ENCODE measurements around the gene PTGR3.

Gene PTGR3

DNA sequence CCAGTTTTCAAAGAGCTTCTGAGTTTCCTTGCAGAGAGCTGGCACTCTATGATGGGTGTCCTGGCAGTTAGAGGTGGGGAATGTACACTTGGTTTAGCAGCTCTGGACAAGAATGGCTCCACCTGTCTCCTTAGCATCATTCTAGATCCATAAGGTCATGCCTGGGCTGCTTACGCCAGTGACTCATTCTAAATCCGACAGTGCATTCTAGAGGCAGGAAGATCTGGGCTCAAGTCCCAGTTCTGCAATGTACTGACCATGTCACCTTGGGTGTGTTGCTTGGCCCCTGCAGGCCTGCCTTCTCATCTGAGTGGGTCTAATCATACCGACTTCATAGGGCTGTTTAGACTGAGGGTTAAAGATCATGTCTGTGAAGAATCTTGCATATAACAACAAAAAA lies 46.5 kb downstream of the PTGR3 start:
- Histone ChIP-seq H3K4me2 (ENCODE audit: insufficient read depth, low read length) (peak overlapping the region; percentile 94), H3K79me2 (ENCODE audit: insufficient read depth, low read length) (no peaks in the 10 kb centered on the region), H3K9ac (ENCODE audit: low read depth, low read length) (no peak overlapping the region), H3K4me1 (ENCODE audit: insufficient read depth, low read length) (peaks cover 17% of the 10 kb centered on the region), H4K20me1 (ENCODE audit: insufficient read depth, low read length) (no peaks in the 10 kb centered on the region), H3K4me3 (ENCODE audit: low read depth in 1 of 2, low read length in 2 of 2) (no peak overlapping the region), H2AFZ (ENCODE audit: low read depth, low read length) (peak overlapping the region; percentile 95; the same call in 1 of the 2 replicates), H3K27me3 (ENCODE audit: insufficient read depth, low read length, poor library complexity) (no peaks in the 10 kb centered on the region), H3K36me3 (ENCODE audit: insufficient read depth, low read length) (no peaks in the 10 kb centered on the region), H3K9me3 (ENCODE audit: insufficient read depth, low read length, severe bottlenecking) (no peaks in the 10 kb centered on the region), H3K27ac (ENCODE audit: low read length) (no peak overlapping the region)
- ATAC-seq (ENCODE audit: insufficient read depth, low read depth) (no peak), DNase-seq (no peak)
- TF ChIP-seq, protein P1, sequence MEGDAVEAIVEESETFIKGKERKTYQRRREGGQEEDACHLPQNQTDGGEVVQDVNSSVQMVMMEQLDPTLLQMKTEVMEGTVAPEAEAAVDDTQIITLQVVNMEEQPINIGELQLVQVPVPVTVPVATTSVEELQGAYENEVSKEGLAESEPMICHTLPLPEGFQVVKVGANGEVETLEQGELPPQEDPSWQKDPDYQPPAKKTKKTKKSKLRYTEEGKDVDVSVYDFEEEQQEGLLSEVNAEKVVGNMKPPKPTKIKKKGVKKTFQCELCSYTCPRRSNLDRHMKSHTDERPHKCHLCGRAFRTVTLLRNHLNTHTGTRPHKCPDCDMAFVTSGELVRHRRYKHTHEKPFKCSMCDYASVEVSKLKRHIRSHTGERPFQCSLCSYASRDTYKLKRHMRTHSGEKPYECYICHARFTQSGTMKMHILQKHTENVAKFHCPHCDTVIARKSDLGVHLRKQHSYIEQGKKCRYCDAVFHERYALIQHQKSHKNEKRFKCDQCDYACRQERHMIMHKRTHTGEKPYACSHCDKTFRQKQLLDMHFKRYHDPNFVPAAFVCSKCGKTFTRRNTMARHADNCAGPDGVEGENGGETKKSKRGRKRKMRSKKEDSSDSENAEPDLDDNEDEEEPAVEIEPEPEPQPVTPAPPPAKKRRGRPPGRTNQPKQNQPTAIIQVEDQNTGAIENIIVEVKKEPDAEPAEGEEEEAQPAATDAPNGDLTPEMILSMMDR (IDR thresholded peaks at IDR 0.05; ENCODE audit: borderline replicate concordance, extremely low read depth, low read length, poor library complexity, severe bottlenecking): no peak
- no peak for TF ChIP-seq EZH2 (IDR thresholded peaks at IDR 0.05; ENCODE audit: borderline replicate concordance, low read depth, low read length, severe bottlenecking)

DNA sequence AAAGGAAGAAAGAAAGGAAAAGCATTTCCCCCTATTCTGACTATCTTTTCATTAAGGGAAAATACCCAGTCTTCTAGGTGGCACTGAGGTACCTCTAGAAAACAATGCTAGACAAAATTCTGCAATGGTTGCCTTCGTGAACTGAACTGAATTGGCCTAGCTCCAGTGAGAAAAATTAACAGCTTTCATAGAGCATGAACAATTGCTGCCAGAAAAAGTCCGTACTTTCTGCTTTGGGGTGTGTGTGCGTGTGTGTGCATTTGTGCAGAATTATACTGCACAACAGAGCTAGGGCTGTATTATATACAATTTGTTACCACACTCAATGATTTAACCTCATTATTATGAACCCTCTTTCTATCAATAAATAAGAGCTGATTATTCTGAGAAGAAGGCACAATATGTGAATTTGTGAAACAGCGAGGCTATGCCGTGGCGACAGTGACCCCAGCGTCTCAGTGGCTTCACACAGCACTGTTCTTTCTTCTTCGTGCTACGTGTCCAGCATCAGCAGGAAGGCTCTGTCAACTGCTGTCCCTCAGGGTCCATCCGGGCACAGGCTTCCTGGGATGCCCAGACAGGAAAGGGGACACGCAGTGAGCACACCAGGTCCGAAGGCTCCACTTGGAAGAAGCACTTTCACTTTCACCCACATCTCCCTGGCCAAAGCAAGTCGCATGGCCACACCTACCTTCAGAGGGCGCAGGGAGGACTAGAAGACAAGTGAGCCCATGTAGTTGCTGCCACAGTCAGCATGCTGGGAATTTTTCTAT lies 47.5 kb downstream of the PTGR3 start:
- peak overlapping the region; percentile 56 for H3K27ac ChIP-seq (ENCODE audit: low read length)
- H3K9ac ChIP-seq (ENCODE audit: low read depth, low read length): peak overlapping the region; percentile 51
- H3K79me2 ChIP-seq (ENCODE audit: insufficient read depth, low read length): no peaks in the 10 kb centered on the region
- H3K36me3 ChIP-seq (ENCODE audit: insufficient read depth, low read length): no peaks in the 10 kb centered on the region
- TF ChIP-seq EZH2 (IDR thresholded peaks at IDR 0.05; ENCODE audit: borderline replicate concordance, low read depth, low read length, severe bottlenecking): no peak
- TF ChIP-seq, protein P1 (IDR thresholded peaks at IDR 0.05; ENCODE audit: borderline replicate concordance, extremely low read depth, low read length, poor library complexity, severe bottlenecking): peak; percentile 54
- DNase-seq: peak; percentile 63
- H3K4me2 ChIP-seq (ENCODE audit: insufficient read depth, low read length): peak overlapping the region; percentile 94
- H3K4me1 ChIP-seq (ENCODE audit: insufficient read depth, low read length): peaks cover 17% of the 10 kb centered on the region
- H3K4me3 ChIP-seq (ENCODE audit: low read depth in 1 of 2, low read length in 2 of 2): peak overlapping the region; percentile 26 to 88; a peak in 3 of 4 replicates
- H3K27me3 ChIP-seq (ENCODE audit: insufficient read depth, low read length, poor library complexity): no peaks in the 10 kb centered on the region
- peak overlapping the region; percentile 95 for H2AFZ ChIP-seq (ENCODE audit: low read depth, low read length)
- peak; percentile 91 for ATAC-seq (ENCODE audit: insufficient read depth, low read depth)
- no peaks in the 10 kb centered on the region for H3K9me3 ChIP-seq (ENCODE audit: insufficient read depth, low read length, severe bottlenecking)
- H4K20me1 ChIP-seq (ENCODE audit: insufficient read depth, low read length): no peaks in the 10 kb centered on the region

DNA sequence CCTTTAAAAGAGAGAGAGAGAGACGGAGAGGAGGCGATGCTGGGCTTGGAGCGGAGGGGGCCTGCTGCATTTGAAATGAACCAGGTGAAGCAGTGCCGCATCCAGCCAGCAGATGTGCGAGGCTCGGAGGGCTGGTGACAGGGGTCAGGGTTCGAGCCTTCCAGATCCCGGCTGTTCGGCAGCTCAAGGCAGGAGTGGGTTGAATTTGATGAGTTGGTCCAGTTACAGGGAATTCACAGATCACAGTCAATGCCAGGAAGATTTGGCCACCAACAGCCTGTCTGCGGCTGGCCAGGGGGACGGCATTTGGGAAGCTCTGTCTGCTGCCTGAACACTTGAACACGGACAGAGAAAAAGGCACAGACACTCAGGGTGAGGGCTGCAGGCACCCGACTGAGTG lies 48.6 kb downstream of the PTGR3 start:
- TF ChIP-seq, protein P1 (IDR thresholded peaks at IDR 0.05; ENCODE audit: borderline replicate concordance, extremely low read depth, low read length, poor library complexity, severe bottlenecking): no peak
- no peak for TF ChIP-seq EZH2 (IDR thresholded peaks at IDR 0.05; ENCODE audit: borderline replicate concordance, low read depth, low read length, severe bottlenecking)
- Histone ChIP-seq H2AFZ (ENCODE audit: low read depth, low read length) (no peak overlapping the region), H3K9me3 (ENCODE audit: insufficient read depth, low read length, severe bottlenecking) (no peaks in the 10 kb centered on the region), H4K20me1 (ENCODE audit: insufficient read depth, low read length) (no peaks in the 10 kb centered on the region), H3K36me3 (ENCODE audit: insufficient read depth, low read length) (no peaks in the 10 kb centered on the region), H3K27ac (ENCODE audit: low read length) (no peak overlapping the region), H3K9ac (ENCODE audit: low read depth, low read length) (no peak overlapping the region), H3K79me2 (ENCODE audit: insufficient read depth, low read length) (no peaks in the 10 kb centered on the region), H3K4me1 (ENCODE audit: insufficient read depth, low read length) (peaks cover 17% of the 10 kb centered on the region), H3K4me2 (ENCODE audit: insufficient read depth, low read length) (no peak overlapping the region), H3K4me3 (ENCODE audit: low read depth in 1 of 2, low read length in 2 of 2) (no peak overlapping the region), H3K27me3 (ENCODE audit: insufficient read depth, low read length, poor library complexity) (no peaks in the 10 kb centered on the region)
- ATAC-seq (ENCODE audit: insufficient read depth, low read depth) (no peak), DNase-seq (no peak)
